OCI-LY3 (cell line): Measurements from ENCODE around the gene PKD1L1.

Experiments used
- H2AFZ ChIP-seq: fragments of 200-600, 300-600 bp; shearing (Covaris generic); 2 replicates; pipeline ENCODE4 v1.6.0; 2014; ENCODE audit warnings: antibody characterized with exemption, low read depth, low read length
- H3K27ac ChIP-seq: fragments of 200-600, 300-600 bp; sonication (generic); 2 replicates; pipeline ENCODE4 v1.5.1; 2014; ENCODE audit warnings: mild to moderate bottlenecking, low read length, moderate library complexity, mixed read lengths
- H3K27me3 ChIP-seq: fragments of 200-600, 300-600 bp; sonication (generic); 2 replicates; pipeline ENCODE4 v1.6.1; 2014; ENCODE audit warnings: low read depth, low read length, mixed read lengths
- H3K36me3 ChIP-seq: fragments of 200-600, 300-600 bp; sonication (generic); replicated peaks from 2 replicates; pipeline ENCODE3; 2014; ENCODE audit warnings: low read depth, low read length, mixed read lengths
- H3K4me1 ChIP-seq: fragments of 300-600, 200-600 bp; sonication (generic); 2 replicates; pipeline ENCODE4 v1.6.1; 2014; ENCODE audit warnings: low read length, mixed read lengths
- H3K4me2 ChIP-seq: fragments of 200-600, 300-600 bp; sonication (generic); 2 replicates; pipeline ENCODE4 v1.6.1; 2014; ENCODE audit warnings: low read length, mixed read lengths
- H3K4me3 ChIP-seq: fragments of 300-600, 200-600 bp; sonication (generic); 2 replicates; pipeline ENCODE4 v1.5.1; 2014; ENCODE audit warnings: antibody characterized with exemption, mild to moderate bottlenecking, low read length, moderate library complexity
- H3K79me2 ChIP-seq: fragments of 300-600, 200-600 bp; shearing (Covaris generic); 2 replicates; pipeline ENCODE4 v1.6.1; 2014; ENCODE audit warnings: mild to moderate bottlenecking, low read length, mixed read lengths
- H3K9ac ChIP-seq: fragments of 300-600, 200-600 bp; shearing (Covaris generic); 2 replicates; pipeline ENCODE4 v1.6.0; 2014; ENCODE audit warnings: mild to moderate bottlenecking, low read length, moderate library complexity
- H3K9me3 ChIP-seq: fragments of 200-600, 300-600 bp; shearing (Covaris generic); 2 replicates; pipeline ENCODE4 v1.6.1; 2014; ENCODE audit warnings: low read length, mixed read lengths; ENCODE audit not compliant: insufficient read depth
- H4K20me1 ChIP-seq: fragments of 200-600, 300-600 bp; sonication (generic); 2 replicates; pipeline ENCODE4 v1.6.1; 2016; ENCODE audit warnings: low read length, mixed read lengths; ENCODE audit not compliant: insufficient read depth
- EZH2phosphoT487 ChIP-seq: fragments of 200-600 bp; shearing (Covaris generic); IDR thresholded peaks from 2 replicates; pipeline ENCODE4 v1.6.1; 2018; ENCODE audit warnings: antibody characterized with exemption, mixed run types, low read depth
- TF ChIP-seq, protein P1 (sequence below): fragments of 200-600, 300-600 bp; sonication (generic); IDR thresholded peaks from 2 replicates; pipeline ENCODE4 v1.5.1; 2014; ENCODE audit warnings: antibody characterized with exemption, low read length, low read depth

PKD1L1 gene

DNA sequence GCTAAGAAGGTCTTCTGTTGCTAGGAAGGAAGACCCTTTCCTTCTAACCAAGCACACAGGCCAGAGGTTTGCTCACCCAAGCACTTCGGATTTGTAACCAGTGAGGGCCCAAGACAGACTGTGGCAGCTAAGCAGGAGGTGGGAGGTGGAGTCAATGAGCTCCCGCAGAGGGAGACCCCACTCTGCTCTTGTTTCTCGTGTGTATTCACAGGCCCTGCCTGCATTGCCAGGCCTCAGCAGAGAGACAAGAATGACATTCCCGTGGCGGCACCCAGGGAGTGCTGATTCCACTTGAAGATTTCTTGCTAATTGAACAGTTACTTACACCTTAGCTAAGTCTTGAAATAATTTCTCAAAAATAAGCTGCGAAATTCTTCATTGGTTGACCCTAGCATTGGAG, 13.4 kb downstream of the PKD1L1 start:
- no peaks in the 10 kb centered on the region for H3K79me2 ChIP-seq
- peaks cover 6% of the 10 kb centered on the region; the same call in 1 of the 2 replicates for H4K20me1 ChIP-seq
- no peak overlapping the region for H3K27ac ChIP-seq
- no peak overlapping the region for H3K4me2 ChIP-seq
- TF ChIP-seq, protein P1, sequence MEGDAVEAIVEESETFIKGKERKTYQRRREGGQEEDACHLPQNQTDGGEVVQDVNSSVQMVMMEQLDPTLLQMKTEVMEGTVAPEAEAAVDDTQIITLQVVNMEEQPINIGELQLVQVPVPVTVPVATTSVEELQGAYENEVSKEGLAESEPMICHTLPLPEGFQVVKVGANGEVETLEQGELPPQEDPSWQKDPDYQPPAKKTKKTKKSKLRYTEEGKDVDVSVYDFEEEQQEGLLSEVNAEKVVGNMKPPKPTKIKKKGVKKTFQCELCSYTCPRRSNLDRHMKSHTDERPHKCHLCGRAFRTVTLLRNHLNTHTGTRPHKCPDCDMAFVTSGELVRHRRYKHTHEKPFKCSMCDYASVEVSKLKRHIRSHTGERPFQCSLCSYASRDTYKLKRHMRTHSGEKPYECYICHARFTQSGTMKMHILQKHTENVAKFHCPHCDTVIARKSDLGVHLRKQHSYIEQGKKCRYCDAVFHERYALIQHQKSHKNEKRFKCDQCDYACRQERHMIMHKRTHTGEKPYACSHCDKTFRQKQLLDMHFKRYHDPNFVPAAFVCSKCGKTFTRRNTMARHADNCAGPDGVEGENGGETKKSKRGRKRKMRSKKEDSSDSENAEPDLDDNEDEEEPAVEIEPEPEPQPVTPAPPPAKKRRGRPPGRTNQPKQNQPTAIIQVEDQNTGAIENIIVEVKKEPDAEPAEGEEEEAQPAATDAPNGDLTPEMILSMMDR: no peak
- TF ChIP-seq EZH2phosphoT487: no peak
- H3K9me3 ChIP-seq: no peaks in the 10 kb centered on the region
- no peaks in the 10 kb centered on the region for H3K36me3 ChIP-seq
- H3K4me3 ChIP-seq: no peak overlapping the region
- H3K27me3 ChIP-seq: peaks cover 77% of the 10 kb centered on the region
- H3K4me1 ChIP-seq: peaks cover 36% of the 10 kb centered on the region
- H3K9ac ChIP-seq: no peak overlapping the region
- H2AFZ ChIP-seq: no peak overlapping the region

DNA sequence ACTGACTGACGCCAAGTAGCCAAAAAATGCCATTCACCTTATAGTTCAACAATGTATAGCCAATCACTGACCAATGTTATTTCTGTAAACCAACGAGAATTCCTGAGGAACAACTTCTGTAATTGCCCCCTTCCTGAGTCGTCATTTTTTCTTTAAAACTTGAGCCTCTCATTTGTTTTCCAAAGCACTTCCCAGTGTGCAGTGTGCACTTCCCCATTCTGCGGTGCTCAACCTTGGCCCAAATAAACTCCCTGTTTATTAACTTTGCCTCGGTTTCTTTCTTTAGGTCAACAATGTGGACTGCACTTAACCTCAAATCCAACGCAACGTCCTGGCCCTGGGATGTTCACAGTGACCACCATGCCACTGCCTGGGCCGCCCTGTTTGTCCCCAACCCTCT, 15.1 kb downstream of the PKD1L1 start:
- H3K79me2 ChIP-seq: no peaks in the 10 kb centered on the region
- no peak overlapping the region for H3K27ac ChIP-seq
- no peak overlapping the region for H3K4me2 ChIP-seq
- no peaks in the 10 kb centered on the region for H3K9me3 ChIP-seq
- no peak overlapping the region for H3K9ac ChIP-seq
- H3K27me3 ChIP-seq: peaks cover 79% of the 10 kb centered on the region
- H3K36me3 ChIP-seq: no peaks in the 10 kb centered on the region
- TF ChIP-seq, protein P1: no peak
- TF ChIP-seq EZH2phosphoT487: no peak
- no peak overlapping the region for H2AFZ ChIP-seq
- no peak overlapping the region for H3K4me3 ChIP-seq
- H4K20me1 ChIP-seq: peaks cover 6% of the 10 kb centered on the region; the same call in 1 of the 2 replicates
- peaks cover 29% of the 10 kb centered on the region for H3K4me1 ChIP-seq

DNA sequence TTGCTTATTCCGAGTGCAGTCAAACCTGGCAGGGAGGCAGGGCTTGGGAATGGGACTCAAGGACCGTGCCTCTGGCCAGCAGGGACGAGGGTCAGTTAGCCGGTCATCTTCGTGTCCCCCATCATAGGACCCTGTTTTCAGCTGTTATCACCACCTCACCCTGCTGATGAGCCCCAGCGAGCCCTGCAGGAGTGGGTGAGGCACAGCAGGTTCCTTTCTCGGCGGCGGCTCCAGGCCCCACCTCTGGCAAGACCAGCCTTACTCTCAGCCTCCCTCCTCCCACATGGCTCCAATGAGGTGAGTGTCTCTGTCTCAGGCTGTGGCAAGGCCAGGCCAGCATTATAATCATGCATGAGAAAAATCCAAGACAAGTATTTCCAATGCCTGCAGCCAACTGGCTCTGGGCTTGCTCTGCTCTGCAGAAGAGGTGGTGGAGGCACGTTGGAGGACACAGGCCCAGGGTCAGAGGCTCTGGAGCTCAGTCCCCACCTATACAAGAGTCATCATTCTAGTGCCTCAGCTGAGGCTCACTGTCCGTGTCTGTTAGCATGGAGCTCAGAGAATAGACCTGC, 15.7 kb downstream of the PKD1L1 start:
- no peaks in the 10 kb centered on the region for H3K36me3 ChIP-seq
- peaks cover 1% of the 10 kb centered on the region; the same call in 1 of the 2 replicates for H4K20me1 ChIP-seq
- H3K79me2 ChIP-seq: no peaks in the 10 kb centered on the region
- H3K27me3 ChIP-seq: peaks cover 86% of the 10 kb centered on the region
- TF ChIP-seq, protein P1: no peak
- H3K9ac ChIP-seq: no peak overlapping the region
- H3K9me3 ChIP-seq: no peaks in the 10 kb centered on the region
- no peak overlapping the region for H3K27ac ChIP-seq
- H3K4me1 ChIP-seq: peaks cover 22% of the 10 kb centered on the region
- H3K4me2 ChIP-seq: no peak overlapping the region
- H3K4me3 ChIP-seq: no peak overlapping the region
- no peak overlapping the region for H2AFZ ChIP-seq

DNA sequence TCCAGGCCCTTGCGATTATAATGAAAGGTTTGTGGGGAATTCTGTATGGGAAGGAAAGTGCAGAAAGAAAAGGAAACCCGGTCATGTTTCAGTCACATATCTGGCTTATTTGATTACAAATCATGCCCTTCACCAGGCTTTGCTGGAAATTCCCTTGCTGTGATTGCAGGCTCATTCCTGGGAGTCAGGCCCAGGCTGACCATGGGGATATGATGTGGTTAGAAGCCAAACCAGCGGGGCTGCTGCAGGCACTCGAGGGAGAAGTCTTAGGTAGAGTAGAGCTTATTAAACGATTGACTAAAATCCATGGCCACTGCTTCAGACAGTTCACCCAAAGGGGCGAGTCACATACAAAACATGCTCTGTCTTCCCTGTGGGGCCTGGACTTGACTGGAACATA, 16.2 kb downstream of the PKD1L1 start:
- H3K27ac ChIP-seq: no peak overlapping the region
- no peak overlapping the region for H3K9ac ChIP-seq
- TF ChIP-seq, protein P1: no peak
- TF ChIP-seq EZH2phosphoT487: no peak
- no peaks in the 10 kb centered on the region for H3K36me3 ChIP-seq
- H2AFZ ChIP-seq: no peak overlapping the region
- H3K27me3 ChIP-seq: peaks cover 87% of the 10 kb centered on the region
- no peaks in the 10 kb centered on the region for H3K79me2 ChIP-seq
- no peaks in the 10 kb centered on the region for H3K9me3 ChIP-seq
- no peak overlapping the region for H3K4me2 ChIP-seq
- peaks cover 21% of the 10 kb centered on the region for H3K4me1 ChIP-seq
- no peaks in the 10 kb centered on the region; the same call in 1 of the 2 replicates for H4K20me1 ChIP-seq
- H3K4me3 ChIP-seq: no peak overlapping the region
